Neutrophil (primary cell): ENCODE data around the gene FAM43A.

Experiments
- H3K27ac ChIP-seq: fragments of 200-600 bp; sonication (generic); 2 replicates; pipeline ENCODE4 v1.5.1; 2016; ENCODE audit warnings: mild to moderate bottlenecking, moderate library complexity
- H3K27me3 ChIP-seq: fragments of 200-600 bp; sonication (generic); 2 replicates; pipeline ENCODE4 v1.6.0; 2016; ENCODE audit warnings: mild to moderate bottlenecking
- H3K36me3 ChIP-seq: fragments of 200-600 bp; sonication (generic); 2 replicates; pipeline ENCODE4 v1.5.1; 2017
- H3K4me1 ChIP-seq, 2 experiments: fragments of 200-600 bp in 1 of 2; sonication (generic) in 1 of 2; 1 replicate in 1 of 2; 2 replicates in 1 of 2; pipeline versions ENCODE4 v1.5.1 to v1.6.1; 2013 to 2016; ENCODE audit warnings: low read depth in 1 of 2, low read length in 1 of 2, mild to moderate bottlenecking in 1 of 2, moderate library complexity in 1 of 2; ENCODE audit not compliant: control insufficient read depth in 1 of 2, insufficient read depth in 1 of 2
- H3K4me3 ChIP-seq, 2 experiments: fragments of 200-600 bp in 1 of 2; sonication (generic) in 1 of 2; 1 replicate in 1 of 2; 2 replicates in 1 of 2; pipeline ENCODE4 v1.5.1; 2013 to 2016; ENCODE audit warnings: low read depth in 1 of 2, low read length in 1 of 2, mild to moderate bottlenecking in 1 of 2, moderate library complexity in 1 of 2
- H3K9me3 ChIP-seq: fragments of 200-600 bp; sonication (generic); 2 replicates; pipeline ENCODE4 v1.5.1; 2016
- TF ChIP-seq, protein P1 (sequence below): fragments of 200-600 bp; sonication (generic); IDR thresholded peaks from 2 replicates; pipeline ENCODE4 v1.5.1; 2016; ENCODE audit warnings: antibody characterized with exemption

Gene FAM43A

DNA sequence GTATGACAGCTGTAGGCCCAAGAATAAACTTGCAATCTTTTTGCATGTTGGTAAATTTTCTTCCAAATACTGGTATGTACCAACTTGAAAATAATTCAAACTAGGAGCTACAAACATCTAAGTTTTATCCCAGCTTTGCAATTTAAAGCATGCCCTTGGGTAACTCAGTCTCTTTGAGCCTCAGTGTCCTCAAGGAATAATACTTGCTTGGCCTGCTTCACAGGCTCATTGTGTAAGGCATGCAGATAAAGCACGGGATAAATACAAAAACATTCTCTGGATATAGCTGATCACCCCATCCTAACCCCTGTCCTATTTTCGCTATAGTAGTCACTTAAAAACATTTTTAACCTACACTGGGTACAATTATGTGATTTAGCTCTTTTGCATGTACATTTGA lies 42.9 kb upstream of the FAM43A start:
- TF ChIP-seq, protein P1, sequence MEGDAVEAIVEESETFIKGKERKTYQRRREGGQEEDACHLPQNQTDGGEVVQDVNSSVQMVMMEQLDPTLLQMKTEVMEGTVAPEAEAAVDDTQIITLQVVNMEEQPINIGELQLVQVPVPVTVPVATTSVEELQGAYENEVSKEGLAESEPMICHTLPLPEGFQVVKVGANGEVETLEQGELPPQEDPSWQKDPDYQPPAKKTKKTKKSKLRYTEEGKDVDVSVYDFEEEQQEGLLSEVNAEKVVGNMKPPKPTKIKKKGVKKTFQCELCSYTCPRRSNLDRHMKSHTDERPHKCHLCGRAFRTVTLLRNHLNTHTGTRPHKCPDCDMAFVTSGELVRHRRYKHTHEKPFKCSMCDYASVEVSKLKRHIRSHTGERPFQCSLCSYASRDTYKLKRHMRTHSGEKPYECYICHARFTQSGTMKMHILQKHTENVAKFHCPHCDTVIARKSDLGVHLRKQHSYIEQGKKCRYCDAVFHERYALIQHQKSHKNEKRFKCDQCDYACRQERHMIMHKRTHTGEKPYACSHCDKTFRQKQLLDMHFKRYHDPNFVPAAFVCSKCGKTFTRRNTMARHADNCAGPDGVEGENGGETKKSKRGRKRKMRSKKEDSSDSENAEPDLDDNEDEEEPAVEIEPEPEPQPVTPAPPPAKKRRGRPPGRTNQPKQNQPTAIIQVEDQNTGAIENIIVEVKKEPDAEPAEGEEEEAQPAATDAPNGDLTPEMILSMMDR, result no peak
- H3K36me3 ChIP-seq, result peaks cover 48% of the 10 kb centered on the region

DNA sequence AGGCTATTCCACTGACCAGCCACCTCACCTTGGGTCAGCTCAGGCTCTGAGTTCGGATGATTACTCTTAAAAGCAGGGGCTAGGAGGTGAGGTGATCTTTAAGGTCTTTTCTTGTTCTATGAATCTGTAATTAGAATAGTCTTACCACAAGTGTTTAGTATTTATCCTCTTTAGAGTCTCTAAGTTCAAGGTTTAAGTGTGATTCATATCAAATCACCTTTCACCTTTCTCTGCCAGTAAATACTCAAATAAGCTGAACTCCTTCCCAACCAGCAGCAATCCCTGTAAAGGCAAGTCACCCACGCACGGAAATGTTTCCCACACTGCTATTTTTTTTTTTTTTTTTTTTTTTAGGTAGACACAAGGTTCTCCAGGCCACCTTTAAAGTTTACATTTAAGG lies 37.9 kb upstream of the FAM43A start:
- TF ChIP-seq, protein P1, result no peak
- Histone ChIP-seq H3K27ac (no peak overlapping the region), H3K9me3 (no peaks in the 10 kb centered on the region), H3K4me1 (no peaks in the 10 kb centered on the region), H3K27me3 (no peaks in the 10 kb centered on the region), H3K4me3 (no peak overlapping the region), H3K36me3 (peaks cover 79% of the 10 kb centered on the region)

More for the DNA sequence above, 42.9 kb upstream of the FAM43A start:
- H3K4me1 ChIP-seq, result no peaks in the 10 kb centered on the region
- no peak overlapping the region for H3K4me3 ChIP-seq
- H3K27ac ChIP-seq, result no peak overlapping the region
- no peaks in the 10 kb centered on the region for H3K27me3 ChIP-seq
- H3K9me3 ChIP-seq, result no peaks in the 10 kb centered on the region

DNA sequence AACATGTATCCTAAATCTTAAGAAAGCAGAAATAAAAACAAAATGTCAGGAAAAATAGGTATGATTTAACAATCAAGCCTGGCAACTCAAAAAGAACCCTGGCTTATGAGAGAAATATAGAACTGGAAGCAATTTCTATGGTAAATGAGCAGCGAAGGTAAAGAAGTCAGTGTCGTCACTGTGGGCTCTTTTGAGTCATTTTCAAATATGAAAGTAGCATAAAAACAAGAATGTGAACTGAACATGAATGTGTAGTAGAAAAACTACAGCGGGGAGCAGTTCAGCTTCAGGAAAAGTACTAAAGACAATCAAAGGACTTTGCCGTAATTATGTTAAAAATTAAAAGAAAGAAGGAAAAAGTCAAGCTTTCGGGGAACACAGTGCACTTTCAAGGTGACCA lies 31.2 kb upstream of the FAM43A start:
- Histone ChIP-seq H3K4me3 (no peak overlapping the region), H3K9me3 (no peaks in the 10 kb centered on the region), H3K27me3 (no peaks in the 10 kb centered on the region), H3K36me3 (peaks cover 47% of the 10 kb centered on the region), H3K4me1 (no peaks in the 10 kb centered on the region), H3K27ac (no peak overlapping the region)
- TF ChIP-seq, protein P1, result no peak

DNA sequence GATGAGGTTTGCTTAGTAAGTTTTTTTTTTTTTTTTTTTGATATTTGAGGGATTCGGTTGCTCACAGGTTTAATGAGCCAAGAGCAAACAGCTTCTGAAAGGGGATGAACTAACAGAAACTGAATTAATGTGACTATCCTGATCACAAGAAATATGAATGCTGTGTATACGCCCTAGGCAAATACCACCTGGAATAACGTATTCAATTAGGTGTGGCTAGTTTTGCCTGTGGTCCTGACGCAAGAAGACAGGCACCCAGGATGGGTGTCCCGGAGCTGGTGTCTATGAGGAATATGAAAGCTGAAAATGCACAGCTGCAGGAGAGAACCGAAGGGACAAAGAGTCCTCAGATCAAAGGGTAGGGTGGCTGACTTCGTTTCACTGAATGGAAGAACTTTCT lies 28.2 kb upstream of the FAM43A start:
- H3K27ac ChIP-seq, result no peak overlapping the region
- no peak overlapping the region for H3K4me3 ChIP-seq
- H3K36me3 ChIP-seq, result peaks cover 25% of the 10 kb centered on the region
- H3K27me3 ChIP-seq, result no peaks in the 10 kb centered on the region
- TF ChIP-seq, protein P1, result no peak
- no peaks in the 10 kb centered on the region for H3K9me3 ChIP-seq
- H3K4me1 ChIP-seq, result peaks cover 16% of the 10 kb centered on the region in 2 experiments

DNA sequence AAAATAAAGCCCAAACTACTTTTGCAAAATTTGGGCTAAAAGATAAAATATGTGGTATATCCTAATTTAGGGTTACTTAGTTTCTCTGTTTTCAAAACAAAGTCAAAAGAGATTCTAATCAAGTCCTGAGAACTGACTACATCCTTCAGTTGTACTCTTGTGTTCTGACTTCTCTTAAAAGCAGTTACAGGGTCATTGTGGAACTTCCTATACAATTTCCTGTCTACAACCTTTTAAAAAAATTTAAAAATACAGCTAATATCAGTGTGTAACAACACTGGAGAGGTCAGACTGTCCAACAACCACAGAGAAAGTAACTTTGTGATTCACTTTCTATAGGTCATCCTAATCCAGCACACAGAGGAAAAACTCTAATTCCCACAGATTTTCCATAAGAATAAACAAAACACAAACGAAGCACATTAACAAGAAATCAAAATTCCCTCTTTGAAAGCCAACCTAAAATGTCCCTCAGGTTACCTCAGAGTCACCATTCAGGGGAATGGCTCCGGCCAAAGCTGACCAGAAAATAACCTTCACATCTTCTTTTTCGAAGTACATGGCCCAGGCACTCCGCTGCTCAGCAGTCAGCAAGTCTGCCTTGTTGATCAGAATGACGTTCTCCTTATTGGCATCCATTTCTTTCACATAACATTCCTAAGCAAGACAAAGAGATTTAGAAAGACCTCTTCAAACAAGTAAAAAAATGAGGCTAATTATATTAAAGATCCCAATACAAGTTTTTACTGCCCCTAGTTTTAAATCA lies 27.0 kb upstream of the FAM43A start:
- Histone ChIP-seq H3K9me3 (no peaks in the 10 kb centered on the region), H3K4me1 (peaks cover 16% of the 10 kb centered on the region in 2 experiments), H3K36me3 (peaks cover 16% of the 10 kb centered on the region), H3K27me3 (no peaks in the 10 kb centered on the region), H3K4me3 (no peak overlapping the region), H3K27ac (no peak overlapping the region)
- TF ChIP-seq, protein P1, result no peak
